ENCODE data around the gene CEP290. TPM values are rescaled to one million over a fixed set of nuclear protein-coding genes. Genes with fewer than 3 reads are reported as not detected.

CEP290 gene
- total and polyA plus RNA-seq, 9 donors = 8.6 to 15.4 (median 12.9) TPM

GRCh38 chr12:88113871-88114270 lies 28.0 kb downstream of the CEP290 start:
- no peak overlapping the region for H3K27ac ChIP-seq (ENCODE audit: low read length)
- DNase-seq = no peak
- H3K36me3 ChIP-seq (ENCODE audit: control insufficient read depth, insufficient read depth, low read length) = peaks cover 9% of the 10 kb centered on the region
- no CpG with 5 or more reads among the region's 3 CpGs for WGBS (ENCODE audit: insufficient coverage)
- H3K4me1 ChIP-seq (ENCODE audit: control insufficient read depth, insufficient read depth, low read length) = no peaks in the 10 kb centered on the region
- H3K27me3 ChIP-seq (ENCODE audit: control insufficient read depth, insufficient read depth, low read length) = no peaks in the 10 kb centered on the region
- H3K4me3 ChIP-seq (ENCODE audit: low read length) = no peak overlapping the region
- no peaks in the 10 kb centered on the region for H3K9me3 ChIP-seq (replicated peaks; ENCODE audit: control insufficient read depth, low read depth, low read length)

- no CpG with 5 or more reads among the region's 1 CpG for WGBS (ENCODE audit: insufficient coverage)
- Histone ChIP-seq H3K27me3 (ENCODE audit: control insufficient read depth, insufficient read depth, low read length) (no peaks in the 10 kb centered on the region), H3K9me3 (replicated peaks; ENCODE audit: control insufficient read depth, low read depth, low read length) (no peaks in the 10 kb centered on the region), H3K4me3 (ENCODE audit: low read length) (no peak overlapping the region), H3K27ac (ENCODE audit: low read length) (no peak overlapping the region), H3K36me3 (ENCODE audit: control insufficient read depth, insufficient read depth, low read length) (peaks cover 9% of the 10 kb centered on the region), H3K4me1 (ENCODE audit: control insufficient read depth, insufficient read depth, low read length) (no peaks in the 10 kb centered on the region)
- peak; percentile 46 for DNase-seq
These were observed 30.7 kb downstream of the CEP290 start for GRCh38 chr12:88111074-88111652.

GRCh38 chr12:88108021-88108420 lies 33.9 kb downstream of the CEP290 start:
- Histone ChIP-seq H3K27ac (ENCODE audit: low read length) (no peak overlapping the region), H3K4me3 (ENCODE audit: low read length) (no peak overlapping the region), H3K9me3 (replicated peaks; ENCODE audit: control insufficient read depth, low read depth, low read length) (no peaks in the 10 kb centered on the region), H3K36me3 (ENCODE audit: control insufficient read depth, insufficient read depth, low read length) (peaks cover 6% of the 10 kb centered on the region), H3K27me3 (ENCODE audit: control insufficient read depth, insufficient read depth, low read length) (no peaks in the 10 kb centered on the region), H3K4me1 (ENCODE audit: control insufficient read depth, insufficient read depth, low read length) (no peaks in the 10 kb centered on the region)
- DNase-seq = no peak
- no CpG with 5 or more reads among the region's 2 CpGs for WGBS (ENCODE audit: insufficient coverage)

- no peak overlapping the region for H3K27ac ChIP-seq (ENCODE audit: low read length)
- H3K4me3 ChIP-seq (ENCODE audit: low read length) = no peak overlapping the region
- H3K36me3 ChIP-seq (ENCODE audit: control insufficient read depth, insufficient read depth, low read length) = peaks cover 16% of the 10 kb centered on the region
- WGBS (ENCODE audit: insufficient coverage) = no CpG with 5 or more reads among the region's 4 CpGs
- DNase-seq = no peak
- H3K27me3 ChIP-seq (ENCODE audit: control insufficient read depth, insufficient read depth, low read length) = no peaks in the 10 kb centered on the region
- no peaks in the 10 kb centered on the region for H3K4me1 ChIP-seq (ENCODE audit: control insufficient read depth, insufficient read depth, low read length)
- H3K9me3 ChIP-seq (replicated peaks; ENCODE audit: control insufficient read depth, low read depth, low read length) = no peaks in the 10 kb centered on the region
These were observed 48.3 kb downstream of the CEP290 start for GRCh38 chr12:88093573-88093972.

GRCh38 chr12:88092771-88093170 lies 49.1 kb downstream of the CEP290 start:
- Histone ChIP-seq H3K27ac (ENCODE audit: low read length) (no peak overlapping the region), H3K27me3 (ENCODE audit: control insufficient read depth, insufficient read depth, low read length) (no peaks in the 10 kb centered on the region), H3K9me3 (replicated peaks; ENCODE audit: control insufficient read depth, low read depth, low read length) (no peaks in the 10 kb centered on the region), H3K36me3 (ENCODE audit: control insufficient read depth, insufficient read depth, low read length) (peaks cover 14% of the 10 kb centered on the region), H3K4me3 (ENCODE audit: low read length) (no peak overlapping the region), H3K4me1 (ENCODE audit: control insufficient read depth, insufficient read depth, low read length) (no peaks in the 10 kb centered on the region)
- no peak for DNase-seq

- Histone ChIP-seq H3K4me3 (ENCODE audit: low read length) (no peak overlapping the region), H3K4me1 (ENCODE audit: control insufficient read depth, insufficient read depth, low read length) (no peaks in the 10 kb centered on the region), H3K9me3 (replicated peaks; ENCODE audit: control insufficient read depth, low read depth, low read length) (no peaks in the 10 kb centered on the region), H3K36me3 (ENCODE audit: control insufficient read depth, insufficient read depth, low read length) (peaks cover 16% of the 10 kb centered on the region), H3K27ac (ENCODE audit: low read length) (no peak overlapping the region), H3K27me3 (ENCODE audit: control insufficient read depth, insufficient read depth, low read length) (no peaks in the 10 kb centered on the region)
- WGBS (ENCODE audit: insufficient coverage) = 100% methylated on average over 2 of the region's 4 CpGs
- DNase-seq = no peak
These were observed 57.7 kb downstream of the CEP290 start for GRCh38 chr12:88084210-88084609.

- no CpG with 5 or more reads among the region's 3 CpGs for WGBS (ENCODE audit: insufficient coverage)
- no peaks in the 10 kb centered on the region for H3K4me1 ChIP-seq (ENCODE audit: control insufficient read depth, insufficient read depth, low read length)
- no peaks in the 10 kb centered on the region for H3K9me3 ChIP-seq (replicated peaks; ENCODE audit: control insufficient read depth, low read depth, low read length)
- H3K27ac ChIP-seq (ENCODE audit: low read length) = no peak overlapping the region
- H3K27me3 ChIP-seq (ENCODE audit: control insufficient read depth, insufficient read depth, low read length) = no peaks in the 10 kb centered on the region
- H3K4me3 ChIP-seq (ENCODE audit: low read length) = no peak overlapping the region
- peaks cover 12% of the 10 kb centered on the region for H3K36me3 ChIP-seq (ENCODE audit: control insufficient read depth, insufficient read depth, low read length)
- DNase-seq = no peak
These were observed 58.3 kb downstream of the CEP290 start for GRCh38 chr12:88083634-88084033.

- Histone ChIP-seq H3K36me3 (ENCODE audit: control insufficient read depth, insufficient read depth, low read length) (peaks cover 9% of the 10 kb centered on the region), H3K4me3 (ENCODE audit: low read length) (no peak overlapping the region), H3K9me3 (replicated peaks; ENCODE audit: control insufficient read depth, low read depth, low read length) (no peaks in the 10 kb centered on the region), H3K27ac (ENCODE audit: low read length) (no peak overlapping the region), H3K27me3 (ENCODE audit: control insufficient read depth, insufficient read depth, low read length) (no peaks in the 10 kb centered on the region), H3K4me1 (ENCODE audit: control insufficient read depth, insufficient read depth, low read length) (no peaks in the 10 kb centered on the region)
- DNase-seq = no peak
These were observed 60.6 kb downstream of the CEP290 start for GRCh38 chr12:88081247-88081646.

- Histone ChIP-seq H3K4me3 (ENCODE audit: low read length) (no peak overlapping the region), H3K27me3 (ENCODE audit: control insufficient read depth, insufficient read depth, low read length) (no peaks in the 10 kb centered on the region), H3K9me3 (replicated peaks; ENCODE audit: control insufficient read depth, low read depth, low read length) (no peaks in the 10 kb centered on the region), H3K36me3 (ENCODE audit: control insufficient read depth, insufficient read depth, low read length) (peaks cover 12% of the 10 kb centered on the region), H3K4me1 (ENCODE audit: control insufficient read depth, insufficient read depth, low read length) (no peaks in the 10 kb centered on the region), H3K27ac (ENCODE audit: low read length) (no peak overlapping the region)
- 98% methylated on average over 5 of the region's 9 CpGs for WGBS (ENCODE audit: insufficient coverage)
- no peak for DNase-seq
These were observed 74.6 kb downstream of the CEP290 start for GRCh38 chr12:88067301-88067700.

- Histone ChIP-seq H3K9me3 (replicated peaks; ENCODE audit: control insufficient read depth, low read depth, low read length) (no peaks in the 10 kb centered on the region), H3K27me3 (ENCODE audit: control insufficient read depth, insufficient read depth, low read length) (no peaks in the 10 kb centered on the region), H3K4me1 (ENCODE audit: control insufficient read depth, insufficient read depth, low read length) (no peaks in the 10 kb centered on the region), H3K27ac (ENCODE audit: low read length) (no peak overlapping the region), H3K36me3 (ENCODE audit: control insufficient read depth, insufficient read depth, low read length) (peaks cover 6% of the 10 kb centered on the region), H3K4me3 (ENCODE audit: low read length) (no peak overlapping the region)
- no CpG with 5 or more reads among the region's 2 CpGs for WGBS (ENCODE audit: insufficient coverage)
- DNase-seq = no peak
These were observed 78.5 kb downstream of the CEP290 start for GRCh38 chr12:88063375-88063774.

- H3K36me3 ChIP-seq (ENCODE audit: control insufficient read depth, insufficient read depth, low read length) = peaks cover 14% of the 10 kb centered on the region
- no peak overlapping the region for H3K27ac ChIP-seq (ENCODE audit: low read length)
- no peaks in the 10 kb centered on the region for H3K9me3 ChIP-seq (replicated peaks; ENCODE audit: control insufficient read depth, low read depth, low read length)
- no peak overlapping the region for H3K4me3 ChIP-seq (ENCODE audit: low read length)
- DNase-seq = no peak
- no peaks in the 10 kb centered on the region for H3K4me1 ChIP-seq (ENCODE audit: control insufficient read depth, insufficient read depth, low read length)
- no peaks in the 10 kb centered on the region for H3K27me3 ChIP-seq (ENCODE audit: control insufficient read depth, insufficient read depth, low read length)
- WGBS (ENCODE audit: insufficient coverage) = 100% methylated on average over 1 of the region's 1 CpG
These were observed 79.4 kb downstream of the CEP290 start for GRCh38 chr12:88062474-88062873.
